Suprapubic skin (tissue), 4 donors: Measurements from ENCODE around the gene NUCB2. TPM values are rescaled to one million over a fixed set of nuclear protein-coding genes. Genes with fewer than 3 reads are reported as not detected.

Experiments
- DNase-seq, 2 donors: peaks; one replicate each; pipeline ENCODE4 v3.0.0-alpha.2; 2019; ENCODE audit warnings: low spot score in 2 of 2
- H3K27ac ChIP-seq: fragments of 200-600 bp; sonication (generic); one replicate; pipeline ENCODE4 v1.5.1; 2019
- H3K27me3 ChIP-seq: fragments of 200-600 bp; sonication (generic); one replicate; pipeline ENCODE4 v1.5.1; 2019
- H3K36me3 ChIP-seq: fragments of 200-600 bp; sonication (generic); one replicate; pipeline ENCODE4 v1.5.1; 2019
- H3K4me1 ChIP-seq: fragments of 200-600 bp; sonication (generic); one replicate; pipeline ENCODE4 v1.5.1; 2019
- H3K4me3 ChIP-seq: fragments of 200-600 bp; sonication (generic); one replicate; pipeline ENCODE4 v1.5.1; 2019; ENCODE audit warnings: mild to moderate bottlenecking
- H3K9me3 ChIP-seq: fragments of 200-600 bp; sonication (generic); one replicate; pipeline ENCODE4 v1.5.1; 2019
- CTCF ChIP-seq, 2 donors: fragments of 200-600 bp in 1 of 2; fragments of 450-650 bp in 1 of 2; sonication (generic) in 1 of 2; IDR thresholded peaks; one replicate each; pipeline ENCODE4 v1.5.1; 2016 to 2019; ENCODE audit warnings: antibody characterized with exemption in 2 of 2, mild to moderate bottlenecking in 1 of 2, moderate library complexity in 1 of 2
- EP300 ChIP-seq: sonication (generic); formaldehyde crosslinking; IDR thresholded peaks from one replicate; pipeline ENCODE4 v1.6.1; 2017; ENCODE audit warnings: antibody characterized with exemption
- POLR2A ChIP-seq, 2 donors: fragments of 450-650 bp; IDR thresholded peaks; one replicate each; pipeline ENCODE4 v1.6.1; 2017; ENCODE audit warnings: antibody characterized with exemption in 2 of 2, mild to moderate bottlenecking in 2 of 2, moderate library complexity in 2 of 2
- POLR2AphosphoS5 ChIP-seq, 3 donors: sonication (generic); formaldehyde crosslinking; IDR thresholded peaks; one replicate each; pipeline ENCODE4 v1.6.1; 2017; ENCODE audit warnings: antibody characterized with exemption in 3 of 3
- WGBS: methylation state at CpG from one replicate; pipeline ENCODE4 v1.1.5; 2018; 5-methylcytosine and 5-hydroxymethylcytosine counted together
- total RNA-seq, 4 donors: library from RNA; depleted of rRNA; stranded (reverse); fragments of >200 nt; gene quantifications; one replicate each; pipeline ENCODE4 v1.1.0, GENCODE V29; 2016

NUCB2 gene
- total RNA-seq, 4 donors from 2014 or later, result 12.7 to 35.1 (median 31.1) TPM

DNA sequence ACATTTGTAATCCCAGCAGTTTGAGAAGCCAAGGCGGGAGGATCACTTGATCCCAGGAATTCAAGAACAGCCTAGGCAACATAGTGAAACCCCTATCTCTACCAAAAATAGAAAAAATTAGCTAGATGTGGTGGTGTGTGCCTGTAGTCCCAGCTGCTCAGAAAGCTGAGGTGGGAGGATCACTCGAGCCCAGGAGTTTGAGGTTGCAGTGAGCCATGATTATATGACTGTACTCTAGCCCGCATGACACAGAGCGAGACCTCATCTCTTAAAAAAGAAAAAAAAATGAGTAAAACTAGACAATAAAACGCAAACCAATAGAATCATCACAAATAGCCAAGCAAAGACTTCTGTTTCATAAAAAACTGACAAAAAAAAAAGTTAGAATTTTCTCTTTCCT, 21.8 kb downstream of the NUCB2 start:
- Histone ChIP-seq H3K4me3 (no peak overlapping the region), H3K9me3 (no peaks in the 10 kb centered on the region), H3K27ac (no peak overlapping the region), H3K36me3 (peaks cover 17% of the 10 kb centered on the region), H3K27me3 (no peaks in the 10 kb centered on the region), H3K4me1 (no peaks in the 10 kb centered on the region)
- TF ChIP-seq EP300 (no peak), CTCF (IDR thresholded peaks at IDR 0.05) (no peak), POLR2A (IDR thresholded peaks at IDR 0.05) (no peak), POLR2AphosphoS5 (IDR thresholded peaks at IDR 0.05) (no peak)
- no peak for DNase-seq
- 96% methylated on average over 5 of the region's 5 CpGs for WGBS

DNA sequence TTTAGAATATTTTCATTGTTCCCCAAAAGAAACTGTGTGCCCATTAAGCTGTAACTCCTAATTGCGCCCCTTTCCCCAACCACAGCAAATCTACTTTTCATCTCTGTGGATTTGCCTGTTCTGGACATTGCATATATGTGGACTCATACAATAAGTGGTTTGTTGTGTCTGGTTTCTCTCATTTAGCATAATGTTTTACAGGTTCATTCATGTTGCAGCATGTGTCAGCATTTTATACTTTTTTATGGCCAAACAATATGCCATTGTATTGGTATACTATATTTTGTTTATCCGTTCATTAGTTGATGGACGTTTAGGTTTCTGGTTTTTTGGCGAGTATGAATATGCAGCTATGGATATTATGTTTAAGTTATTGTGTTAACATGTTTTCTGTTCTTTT, 23.8 kb downstream of the NUCB2 start:
- Histone ChIP-seq H3K27me3 (no peaks in the 10 kb centered on the region), H3K4me3 (no peak overlapping the region), H3K27ac (no peak overlapping the region), H3K36me3 (peaks cover 22% of the 10 kb centered on the region), H3K9me3 (no peaks in the 10 kb centered on the region), H3K4me1 (no peaks in the 10 kb centered on the region)
- no peak for DNase-seq
- 89% methylated on average over 4 of the region's 4 CpGs for WGBS
- TF ChIP-seq CTCF (IDR thresholded peaks at IDR 0.05) (no peak), EP300 (no peak), POLR2A (IDR thresholded peaks at IDR 0.05) (no peak), POLR2AphosphoS5 (IDR thresholded peaks at IDR 0.05) (no peak)

GRCh38 chr11:17313349-17314231, 37.1 kb downstream of the NUCB2 start:
- WGBS, result 92% methylated on average over 8 of the region's 8 CpGs
- DNase-seq, result no peak
- peaks cover 34% of the 10 kb centered on the region for H3K36me3 ChIP-seq
- H3K27me3 ChIP-seq, result no peaks in the 10 kb centered on the region
- no peak overlapping the region for H3K4me3 ChIP-seq
- no peak for TF ChIP-seq CTCF (IDR thresholded peaks at IDR 0.05)
- no peak for TF ChIP-seq EP300
- no peak for TF ChIP-seq POLR2AphosphoS5 (IDR thresholded peaks at IDR 0.05)
- TF ChIP-seq POLR2A (IDR thresholded peaks at IDR 0.05), result no peak
- no peaks in the 10 kb centered on the region for H3K4me1 ChIP-seq
- no peaks in the 10 kb centered on the region for H3K9me3 ChIP-seq
- H3K27ac ChIP-seq, result no peak overlapping the region

DNA sequence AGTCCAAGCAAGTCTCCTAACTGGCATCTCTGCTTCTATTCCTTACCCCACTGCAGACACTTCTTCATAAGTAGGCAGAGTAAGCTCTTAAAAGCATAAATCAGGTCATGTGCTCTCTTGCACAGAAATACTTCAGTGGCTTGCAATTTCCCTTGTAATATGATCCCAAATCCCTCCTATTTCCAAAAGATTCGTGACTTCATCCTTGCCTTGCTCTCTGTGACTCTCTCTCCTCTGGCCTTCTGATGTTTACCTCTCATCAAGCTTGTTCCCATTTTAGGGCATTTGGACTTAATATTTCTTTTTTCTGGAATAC, 37.7 kb downstream of the NUCB2 start:
- H3K36me3 ChIP-seq, result peaks cover 34% of the 10 kb centered on the region
- WGBS, result 51% methylated on average over 1 of the region's 1 CpG
- no peak overlapping the region for H3K4me3 ChIP-seq
- H3K4me1 ChIP-seq, result no peaks in the 10 kb centered on the region
- TF ChIP-seq POLR2A (IDR thresholded peaks at IDR 0.05), result no peak
- no peak for TF ChIP-seq EP300
- TF ChIP-seq POLR2AphosphoS5 (IDR thresholded peaks at IDR 0.05), result no peak
- no peak for TF ChIP-seq CTCF (IDR thresholded peaks at IDR 0.05)
- no peaks in the 10 kb centered on the region for H3K27me3 ChIP-seq
- no peak overlapping the region for H3K27ac ChIP-seq
- DNase-seq, result no peak
- H3K9me3 ChIP-seq, result no peaks in the 10 kb centered on the region

DNA sequence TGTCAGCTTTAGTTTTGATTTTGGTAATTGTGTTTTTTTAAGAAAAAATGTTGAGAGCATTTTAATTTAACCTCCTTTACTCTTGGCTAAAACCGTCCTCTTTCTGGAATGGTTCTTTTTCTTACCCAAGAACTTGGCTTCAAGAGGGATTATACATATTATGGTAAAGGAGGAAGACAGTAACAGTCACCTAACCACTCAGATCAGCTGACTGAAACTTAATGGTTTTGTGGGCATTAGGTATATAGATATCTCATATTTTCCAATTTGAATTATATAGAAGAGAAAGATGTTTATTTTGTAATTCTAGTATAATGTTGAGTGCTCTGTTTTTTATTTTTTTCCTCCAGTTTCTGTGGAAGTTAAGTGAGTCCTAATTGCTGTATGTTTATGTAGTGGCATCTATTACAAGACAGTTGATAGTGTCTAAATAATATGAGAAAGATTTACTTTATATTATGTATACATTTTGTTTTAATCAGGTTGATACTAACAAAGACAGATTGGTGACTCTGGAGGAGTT, 38.4 kb downstream of the NUCB2 start:
- 86% methylated on average over 1 of the region's 1 CpG for WGBS
- peaks cover 33% of the 10 kb centered on the region for H3K36me3 ChIP-seq
- no peak for TF ChIP-seq POLR2AphosphoS5 (IDR thresholded peaks at IDR 0.05)
- TF ChIP-seq EP300, result no peak
- no peak for TF ChIP-seq CTCF (IDR thresholded peaks at IDR 0.05)
- no peak for TF ChIP-seq POLR2A (IDR thresholded peaks at IDR 0.05)

More for the DNA sequence above, 38.4 kb downstream of the NUCB2 start:
- Histone ChIP-seq H3K27ac (no peak overlapping the region), H3K27me3 (no peaks in the 10 kb centered on the region), H3K9me3 (no peaks in the 10 kb centered on the region), H3K4me1 (no peaks in the 10 kb centered on the region), H3K4me3 (no peak overlapping the region)
- no peak for DNase-seq
